Right lobe of liver (tissue), 6 donors: ENCODE results near the gene MROH8. TPM values are rescaled to one million over a fixed set of nuclear protein-coding genes. Genes with fewer than 3 reads are reported as not detected.

Source experiments
- ATAC-seq, 4 donors: fragments of 200-7000 bp; cut with Tn5 transposase; one replicate each; pipeline ENCODE4 v1.9.1; 2020; ENCODE audit warnings: mild to moderate bottlenecking in 4 of 4, moderate library complexity in 4 of 4
- DNase-seq, 3 donors: peaks; one replicate each; pipeline ENCODE4 v3.0.0-alpha.2; 2020
- H3K27ac ChIP-seq, 3 donors: fragments of 200-600 bp; one replicate each; pipeline ENCODE4 v1.8.0; 2022
- H3K27me3 ChIP-seq, 2 donors: fragments of 200-600 bp; one replicate each; pipeline ENCODE4 v1.8.0; 2022
- H3K36me3 ChIP-seq, 4 donors: fragments of 200-600 bp; sonication (generic) in 1 of 4; one replicate each; pipeline versions ENCODE4 v1.5.1 to v1.8.0; 2017 to 2022; ENCODE audit warnings: control low read depth in 1 of 4
- H3K4me1 ChIP-seq, 4 donors: fragments of 200-600 bp; sonication (generic) in 1 of 4; one replicate each; pipeline versions ENCODE4 v1.5.1 to v1.8.0; 2017 to 2022; ENCODE audit warnings: control low read depth in 1 of 4
- H3K4me3 ChIP-seq, 3 donors: fragments of 200-600 bp; one replicate each; pipeline ENCODE4 v1.8.0; 2022
- H3K9me3 ChIP-seq, 4 donors: fragments of 200-600 bp; sonication (generic) in 1 of 4; one replicate each; pipeline versions ENCODE4 v1.5.1 to v1.8.0; 2017 to 2022; ENCODE audit warnings: control low read depth in 1 of 4
- POLR2A ChIP-seq: fragments of 450-650 bp; IDR thresholded peaks from one replicate; pipeline ENCODE4 v1.6.1; 2017; ENCODE audit warnings: antibody characterized with exemption, mild to moderate bottlenecking
- WGBS: methylation state at CpG from one replicate; pipeline ENCODE4 v1.1.6; 2018; ENCODE audit warnings: low coverage, low lambda C conversion rate; ENCODE audit not compliant: insufficient coverage; ENCODE audit errors: missing lambda C conversion rate; 5-methylcytosine and 5-hydroxymethylcytosine counted together
- intact Hi-C, 2 donors: fragments of 100-400 bp; cut with DNase I; formaldehyde crosslinking; loops; one replicate each; pipeline versions ENCODE4 v1.11.2 to v1.14.1; 2022
- total RNA-seq, 6 experiments: library from RNA; depleted of rRNA in 2 of 6; stranded (reverse); fragments of >200 nt in 2 of 6; fragmentation: NEBNext Ultra II Directional in 3 of 6; extraction: Animal tissue kit (Norgen Biotek cat#: 25700) in 3 of 6; gene quantifications; one replicate each; pipeline versions ENCODE4 v1.1.0 to v1.2.4, GENCODE V29; 2016 to 2023
- TF ChIP-seq, protein P1 (sequence below), 4 donors: fragments of 200-600 bp in 3 of 4; fragments of 450-650 bp in 1 of 4; IDR thresholded peaks; one replicate each; pipeline versions ENCODE4 v1.5.1 to v1.8.0; 2016 to 2022; ENCODE audit warnings: antibody characterized with exemption in 4 of 4, mild to moderate bottlenecking in 2 of 4
- donor health status: DM: no; HTN: yes; CAD: no.
- donor health status: DM: no; HTN: no; CAD: no.
- donor health status: DM: no; HTN: no; CAD: no.
- donor health status: DM: no; HTN: yes; CAD: no.
- donor health status: DM: no; HTN: yes; CAD: no.

MROH8 gene
- total RNA-seq, 6 experiments from 2014 or later: 1.1 to 5.2 (median 2.2) TPM

DNA sequence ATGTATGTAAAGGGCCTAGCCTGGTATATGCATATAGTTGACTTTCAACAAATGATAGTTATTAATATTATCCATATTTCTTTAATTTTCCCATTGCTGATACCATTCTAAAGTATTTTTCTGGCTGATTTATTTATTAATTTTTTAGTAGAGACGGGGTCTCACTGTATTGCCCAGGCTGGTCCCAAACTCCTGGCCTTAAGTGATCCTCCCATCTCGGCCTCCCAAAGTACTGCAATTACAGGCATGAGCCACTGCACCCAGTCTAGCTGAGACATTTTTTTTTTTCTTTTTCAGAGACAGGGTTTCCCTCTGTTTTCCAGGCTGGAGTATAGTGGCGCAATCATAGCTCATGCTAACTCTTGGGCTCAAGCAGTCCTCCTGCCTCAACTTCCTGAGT lies 29.8 kb upstream of the MROH8 start:
- Histone ChIP-seq H3K27me3 (no peaks in the 10 kb centered on the region), H3K4me3 (no peak overlapping the region), H3K4me1 (no peaks in the 10 kb centered on the region), H3K9me3 (no peaks in the 10 kb centered on the region), H3K27ac (no peak overlapping the region), H3K36me3 (peaks cover 0 to 97% (median 50%) of the 10 kb centered on the region in 4 donors)
- TF ChIP-seq, protein P1, sequence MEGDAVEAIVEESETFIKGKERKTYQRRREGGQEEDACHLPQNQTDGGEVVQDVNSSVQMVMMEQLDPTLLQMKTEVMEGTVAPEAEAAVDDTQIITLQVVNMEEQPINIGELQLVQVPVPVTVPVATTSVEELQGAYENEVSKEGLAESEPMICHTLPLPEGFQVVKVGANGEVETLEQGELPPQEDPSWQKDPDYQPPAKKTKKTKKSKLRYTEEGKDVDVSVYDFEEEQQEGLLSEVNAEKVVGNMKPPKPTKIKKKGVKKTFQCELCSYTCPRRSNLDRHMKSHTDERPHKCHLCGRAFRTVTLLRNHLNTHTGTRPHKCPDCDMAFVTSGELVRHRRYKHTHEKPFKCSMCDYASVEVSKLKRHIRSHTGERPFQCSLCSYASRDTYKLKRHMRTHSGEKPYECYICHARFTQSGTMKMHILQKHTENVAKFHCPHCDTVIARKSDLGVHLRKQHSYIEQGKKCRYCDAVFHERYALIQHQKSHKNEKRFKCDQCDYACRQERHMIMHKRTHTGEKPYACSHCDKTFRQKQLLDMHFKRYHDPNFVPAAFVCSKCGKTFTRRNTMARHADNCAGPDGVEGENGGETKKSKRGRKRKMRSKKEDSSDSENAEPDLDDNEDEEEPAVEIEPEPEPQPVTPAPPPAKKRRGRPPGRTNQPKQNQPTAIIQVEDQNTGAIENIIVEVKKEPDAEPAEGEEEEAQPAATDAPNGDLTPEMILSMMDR (IDR thresholded peaks at IDR 0.05): no peak
- no peak for TF ChIP-seq POLR2A
- WGBS: 87% methylated on average over 3 of the region's 3 CpGs
- intact Hi-C loops: no loop called here
- no peak for DNase-seq
- ATAC-seq: no peak

DNA sequence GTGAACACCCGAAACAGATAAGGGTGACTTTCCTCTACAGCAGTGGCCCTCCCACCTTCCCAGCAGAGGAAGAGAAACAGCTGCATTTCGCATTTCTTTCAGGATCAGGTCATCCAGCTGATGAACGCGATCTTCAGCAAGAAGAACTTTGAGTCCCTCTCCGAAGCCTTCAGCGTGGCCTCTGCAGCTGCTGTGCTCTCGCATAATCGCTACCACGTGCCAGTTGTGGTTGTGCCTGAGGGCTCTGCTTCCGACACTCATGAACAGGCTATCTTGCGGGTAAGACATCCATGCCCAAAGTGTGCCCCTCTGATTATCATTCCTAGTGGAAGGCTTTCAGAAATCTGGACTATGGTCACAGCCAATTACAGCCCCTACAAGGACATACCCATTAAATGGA lies 27.8 kb upstream of the MROH8 start:
- no peaks in the 10 kb centered on the region for H3K27me3 ChIP-seq
- intact Hi-C loops: no loop called here
- no peak overlapping the region for H3K4me3 ChIP-seq
- no peak overlapping the region for H3K27ac ChIP-seq
- peaks cover 0 to 96% (median 52%) of the 10 kb centered on the region in 4 donors for H3K36me3 ChIP-seq
- no peak for TF ChIP-seq POLR2A
- TF ChIP-seq, protein P1 (IDR thresholded peaks at IDR 0.05): no peak
- DNase-seq (no peak), ATAC-seq (no peak)
- H3K9me3 ChIP-seq: no peaks in the 10 kb centered on the region
- H3K4me1 ChIP-seq: no peaks in the 10 kb centered on the region
- 90% methylated on average over 4 of the region's 11 CpGs for WGBS

DNA sequence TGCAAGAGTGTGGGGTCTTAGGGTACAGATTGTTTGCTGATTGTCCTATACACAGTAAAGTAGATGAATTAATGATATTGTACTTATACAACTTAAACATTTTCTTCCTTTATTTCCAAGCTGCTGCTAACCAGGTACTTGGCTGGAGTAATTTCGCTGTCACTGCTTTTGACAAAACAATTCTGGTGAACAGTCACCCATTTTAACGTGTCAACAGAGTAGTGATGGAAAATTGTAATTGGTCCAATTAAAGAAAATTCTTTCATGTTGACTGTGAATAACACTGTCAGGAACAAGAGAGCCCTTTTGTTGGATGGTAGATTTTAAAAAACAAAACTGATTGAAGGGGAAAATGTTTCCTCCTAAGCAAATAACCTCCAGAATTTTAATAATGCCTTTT lies 26.4 kb upstream of the MROH8 start:
- intact Hi-C loops: no loop called here
- Histone ChIP-seq H3K27ac (no peak overlapping the region), H3K4me1 (no peaks in the 10 kb centered on the region), H3K27me3 (no peaks in the 10 kb centered on the region), H3K36me3 (peaks cover 0 to 94% (median 47%) of the 10 kb centered on the region in 4 donors), H3K9me3 (no peaks in the 10 kb centered on the region), H3K4me3 (no peak overlapping the region)
- TF ChIP-seq, protein P1 (IDR thresholded peaks at IDR 0.05): no peak
- TF ChIP-seq POLR2A: no peak
- no peak for ATAC-seq
- DNase-seq: no peak
- WGBS: 83% methylated on average over 2 of the region's 2 CpGs

DNA sequence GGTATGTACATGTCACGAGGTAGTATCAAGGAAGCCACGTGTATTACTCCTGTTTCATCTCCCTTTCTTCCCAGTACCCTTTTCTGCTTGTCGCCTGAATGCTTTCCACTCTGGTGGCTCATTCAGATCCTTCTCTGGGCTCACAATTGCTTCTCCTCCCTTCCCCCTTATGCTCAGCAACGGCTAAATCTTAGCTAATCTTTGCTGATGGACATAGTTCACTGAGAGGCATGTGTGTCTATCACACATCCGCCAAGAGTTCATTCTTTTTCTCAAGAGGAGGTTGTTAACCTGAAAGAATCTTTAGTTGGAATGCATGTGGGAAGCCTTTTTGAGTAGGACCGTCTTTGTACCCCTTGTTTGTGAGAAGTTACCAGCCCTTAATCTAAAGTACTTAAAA lies 25.8 kb upstream of the MROH8 start:
- WGBS: 66% methylated on average over 5 of the region's 6 CpGs
- ATAC-seq (no peak), DNase-seq (no peak)
- intact Hi-C loops: no loop called here
- H3K4me3 ChIP-seq: no peak overlapping the region
- H3K36me3 ChIP-seq: peaks cover 0 to 93% (median 45%) of the 10 kb centered on the region in 4 donors
- no peaks in the 10 kb centered on the region for H3K9me3 ChIP-seq
- H3K27me3 ChIP-seq: no peaks in the 10 kb centered on the region
- peaks cover 0 to 4% (median 0%) of the 10 kb centered on the region in 4 donors for H3K4me1 ChIP-seq
- TF ChIP-seq, protein P1 (IDR thresholded peaks at IDR 0.05): no peak
- TF ChIP-seq POLR2A: no peak
- H3K27ac ChIP-seq: no peak overlapping the region

DNA sequence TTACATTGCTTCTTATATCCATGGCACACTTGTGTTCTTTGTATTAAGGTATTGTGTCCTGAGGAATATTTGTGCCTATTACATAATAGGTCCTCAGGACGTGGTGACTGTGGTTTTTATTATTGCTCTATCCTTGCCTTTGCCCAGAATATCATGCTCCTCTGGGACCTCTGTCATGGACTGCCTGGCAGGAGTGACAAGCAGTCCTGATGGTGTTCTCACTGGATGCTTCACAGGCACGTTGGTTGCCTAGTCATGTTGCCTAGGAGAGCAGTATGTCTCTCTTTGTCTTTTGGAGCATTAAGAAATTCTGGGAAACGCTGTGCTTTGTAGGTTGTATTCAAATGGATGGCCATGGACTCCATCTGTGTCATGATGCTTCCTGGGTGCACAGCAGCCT lies 24.7 kb upstream of the MROH8 start:
- intact Hi-C loops: no loop called here
- DNase-seq (no peak), ATAC-seq (no peak)
- Histone ChIP-seq H3K4me1 (peaks cover 0 to 15% (median 0%) of the 10 kb centered on the region in 4 donors), H3K4me3 (no peak overlapping the region), H3K27me3 (no peaks in the 10 kb centered on the region), H3K27ac (no peak overlapping the region), H3K36me3 (peaks cover 0 to 93% (median 40%) of the 10 kb centered on the region in 4 donors), H3K9me3 (no peaks in the 10 kb centered on the region)
- WGBS: 64% methylated on average over 1 of the region's 3 CpGs
- TF ChIP-seq, protein P1 (IDR thresholded peaks at IDR 0.05): no peak
- no peak for TF ChIP-seq POLR2A
